ENCODE measurements around the gene FAM181A.

Gene FAM181A

DNA sequence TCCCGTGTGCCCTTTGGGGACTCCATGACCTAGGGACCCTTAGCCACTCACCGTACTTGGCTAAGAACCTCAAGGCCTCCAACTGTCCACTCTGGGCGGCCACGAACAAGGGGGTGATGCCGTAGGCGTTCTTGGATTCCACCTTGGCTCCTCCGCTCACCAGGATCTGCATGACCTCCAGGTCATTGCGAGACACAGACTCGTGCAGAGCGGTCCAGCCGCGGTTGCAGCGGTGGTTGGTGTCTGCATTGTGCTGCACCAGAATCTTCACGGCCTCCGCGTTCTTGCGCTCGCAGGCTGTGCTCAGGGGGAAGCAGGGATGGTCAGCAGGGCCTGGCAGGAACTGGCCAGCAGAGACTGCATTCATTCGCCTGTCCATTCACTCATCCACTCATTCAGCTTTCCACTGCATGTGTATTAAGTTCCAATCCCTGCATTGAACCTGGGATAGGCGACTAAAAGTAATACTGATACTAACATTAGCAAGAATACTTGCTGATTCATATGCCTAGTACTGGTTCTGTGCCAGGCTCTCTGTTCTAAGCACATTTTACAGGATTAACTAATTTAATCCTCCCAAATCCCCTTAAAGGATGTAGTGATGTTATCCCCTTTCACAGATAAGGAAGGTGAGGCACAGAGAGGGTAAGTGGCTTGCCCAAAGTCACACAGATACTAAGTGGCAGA lies 23.9 kb downstream of the FAM181A start:
- DNase-seq (ENCODE audit: low spot score): no peak

DNA sequence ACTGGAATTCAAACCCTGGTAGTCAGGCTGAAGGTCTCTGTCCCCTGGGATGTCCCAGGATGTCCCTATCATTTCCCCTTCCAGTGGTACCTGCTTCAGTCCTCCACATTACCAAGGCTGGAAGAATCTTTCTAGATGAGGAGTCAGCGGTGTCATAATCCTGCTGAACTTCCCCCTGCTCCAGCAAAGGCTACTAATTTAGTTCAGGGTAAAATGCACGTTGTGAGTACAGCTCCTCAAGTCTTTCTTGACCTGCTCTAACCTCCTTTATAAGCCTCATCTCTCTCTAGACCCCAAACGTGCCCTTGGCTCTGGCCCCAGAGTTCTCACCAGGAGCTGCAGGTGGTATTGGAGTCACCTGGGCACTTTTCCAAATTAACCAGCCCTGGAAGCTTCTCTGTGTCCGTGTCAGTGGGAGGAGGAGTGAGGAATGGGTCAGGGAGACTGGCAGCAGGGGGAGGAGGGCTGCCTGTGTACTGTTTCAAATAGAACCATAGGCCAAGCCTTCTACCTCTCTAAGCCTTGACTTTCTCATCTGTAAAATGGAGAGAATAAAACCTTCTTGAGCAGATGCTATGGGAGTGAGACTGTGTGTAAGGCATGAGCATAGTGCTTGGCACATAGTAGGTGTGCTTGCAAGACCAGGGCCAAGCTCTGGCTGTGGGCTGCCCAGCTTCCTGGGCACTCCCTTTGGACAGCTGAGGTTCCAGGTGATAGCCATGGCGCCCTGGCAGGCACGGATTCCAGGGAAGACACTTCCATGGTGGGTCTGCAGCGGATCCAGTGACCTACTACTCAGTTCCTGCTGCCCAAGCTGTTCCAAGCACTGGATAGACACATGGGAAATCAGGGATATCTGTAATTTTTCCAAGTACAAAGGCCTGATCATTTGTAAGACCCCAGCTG lies 24.7 kb downstream of the FAM181A start:
- DNase-seq (ENCODE audit: low spot score): no peak

GRCh38 chr14:93952829-93953228 lies 25.7 kb downstream of the FAM181A start:
- no peak for DNase-seq (ENCODE audit: low spot score)

- DNase-seq (ENCODE audit: low spot score): no peak
These were observed 26.1 kb downstream of the FAM181A start for GRCh38 chr14:93953263-93953662.

DNA sequence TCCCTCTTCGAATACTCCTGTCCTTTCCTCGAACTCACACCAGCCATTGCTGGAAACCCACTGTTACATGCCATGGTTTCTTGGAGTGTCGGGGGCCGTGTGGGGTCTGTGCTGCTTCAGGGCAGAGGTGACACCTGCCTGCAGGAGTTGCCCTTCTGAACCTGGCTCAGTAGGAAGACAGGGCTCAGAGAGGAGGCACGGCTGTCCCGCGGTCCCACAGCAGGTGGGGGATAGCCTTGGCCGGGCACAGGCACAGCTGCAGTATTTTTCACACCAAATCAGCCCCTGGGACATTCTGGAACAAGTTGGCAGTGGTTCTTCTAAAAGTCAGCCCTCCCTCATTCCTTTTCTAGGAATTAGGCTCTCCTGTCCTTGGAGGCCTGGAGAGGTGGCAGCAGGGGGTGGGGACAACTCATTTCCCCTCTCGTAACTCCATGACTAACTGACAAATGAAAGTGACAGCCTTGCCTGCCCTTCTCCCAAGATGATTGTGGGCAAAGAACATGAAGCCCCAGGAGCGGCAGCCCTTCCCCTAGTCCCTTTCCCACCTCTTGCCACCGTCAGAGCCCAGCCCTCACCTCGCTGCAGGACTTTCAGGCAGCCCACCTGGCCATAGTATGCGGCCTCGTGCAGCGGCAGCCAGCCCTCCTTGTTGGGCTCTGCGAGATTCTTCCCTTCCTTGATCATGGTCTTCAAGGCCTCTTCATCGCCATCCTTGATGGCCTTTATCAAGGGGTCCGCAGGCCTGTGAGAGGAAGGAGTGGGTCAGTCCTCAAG lies 26.8 kb downstream of the FAM181A start:
- DNase-seq (ENCODE audit: low spot score): no peak

DNA sequence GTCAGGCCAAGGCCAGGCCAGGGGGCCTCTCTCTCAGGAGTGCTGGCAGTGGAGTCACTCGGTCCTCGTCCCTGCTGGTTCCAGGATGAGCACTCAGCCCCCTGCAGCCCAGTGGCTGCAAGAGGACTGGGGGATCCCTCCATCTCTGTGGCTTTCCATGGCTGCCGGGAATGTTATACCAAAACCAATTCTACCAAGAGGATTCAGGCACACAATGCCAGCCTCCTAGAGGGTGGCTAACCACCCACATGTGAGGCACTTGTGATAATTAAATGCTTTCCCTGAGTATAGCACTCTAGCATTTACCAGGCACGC lies 27.3 kb downstream of the FAM181A start:
- no peak for DNase-seq (ENCODE audit: low spot score)

GRCh38 chr14:93954900-93955849 lies 28.0 kb downstream of the FAM181A start:
- DNase-seq (ENCODE audit: low spot score): no peak

GRCh38 chr14:93955850-93956481 lies 28.8 kb downstream of the FAM181A start:
- no peak for DNase-seq (ENCODE audit: low spot score)

- DNase-seq (ENCODE audit: low spot score): no peak
These were observed 29.6 kb downstream of the FAM181A start for GRCh38 chr14:93956514-93957332.

GRCh38 chr14:93957333-93957710 lies 30.2 kb downstream of the FAM181A start:
- no peak for DNase-seq (ENCODE audit: low spot score)

DNA sequence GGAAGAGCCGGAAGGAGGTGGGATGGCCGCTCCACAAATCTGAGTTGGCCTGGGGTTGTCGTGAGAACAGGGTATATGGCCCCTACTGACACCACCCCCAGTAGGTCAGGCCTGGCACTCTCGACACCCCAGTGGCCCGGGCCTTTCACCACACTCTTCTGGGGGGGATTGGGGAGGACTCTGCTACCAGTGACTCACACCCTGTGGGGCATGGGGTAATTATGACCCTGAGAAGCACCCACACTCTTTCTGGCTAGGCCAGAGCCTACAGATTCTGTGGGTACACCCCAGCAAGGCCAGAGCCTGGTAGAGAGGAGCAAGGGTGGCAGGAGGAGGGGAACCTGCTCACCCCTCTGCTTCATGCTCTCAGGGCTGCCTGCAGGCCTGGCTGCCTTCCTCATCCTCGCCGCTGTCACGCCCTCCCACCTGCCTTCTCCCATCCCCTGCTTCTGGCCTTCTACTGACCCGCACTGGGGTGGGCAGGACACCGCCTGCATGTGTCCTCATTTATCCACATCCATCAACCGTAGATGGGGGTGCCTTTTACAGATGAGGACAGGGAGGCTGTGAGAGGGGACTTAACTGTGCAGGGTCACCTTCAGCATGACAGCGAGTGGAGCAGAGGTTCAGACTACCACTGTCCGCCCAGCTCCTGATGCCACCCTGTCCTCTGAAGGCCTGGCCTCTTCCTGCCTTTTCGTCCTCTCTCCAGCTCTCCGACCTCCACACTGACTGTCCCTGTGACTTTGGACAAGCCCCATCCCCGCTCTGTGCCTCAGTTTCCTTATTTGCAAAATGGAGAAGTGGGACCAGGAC lies 30.8 kb downstream of the FAM181A start:
- no peak for DNase-seq (ENCODE audit: low spot score)

- DNase-seq (ENCODE audit: low spot score): no peak
These were observed 31.6 kb downstream of the FAM181A start for GRCh38 chr14:93958567-93959238.

DNA sequence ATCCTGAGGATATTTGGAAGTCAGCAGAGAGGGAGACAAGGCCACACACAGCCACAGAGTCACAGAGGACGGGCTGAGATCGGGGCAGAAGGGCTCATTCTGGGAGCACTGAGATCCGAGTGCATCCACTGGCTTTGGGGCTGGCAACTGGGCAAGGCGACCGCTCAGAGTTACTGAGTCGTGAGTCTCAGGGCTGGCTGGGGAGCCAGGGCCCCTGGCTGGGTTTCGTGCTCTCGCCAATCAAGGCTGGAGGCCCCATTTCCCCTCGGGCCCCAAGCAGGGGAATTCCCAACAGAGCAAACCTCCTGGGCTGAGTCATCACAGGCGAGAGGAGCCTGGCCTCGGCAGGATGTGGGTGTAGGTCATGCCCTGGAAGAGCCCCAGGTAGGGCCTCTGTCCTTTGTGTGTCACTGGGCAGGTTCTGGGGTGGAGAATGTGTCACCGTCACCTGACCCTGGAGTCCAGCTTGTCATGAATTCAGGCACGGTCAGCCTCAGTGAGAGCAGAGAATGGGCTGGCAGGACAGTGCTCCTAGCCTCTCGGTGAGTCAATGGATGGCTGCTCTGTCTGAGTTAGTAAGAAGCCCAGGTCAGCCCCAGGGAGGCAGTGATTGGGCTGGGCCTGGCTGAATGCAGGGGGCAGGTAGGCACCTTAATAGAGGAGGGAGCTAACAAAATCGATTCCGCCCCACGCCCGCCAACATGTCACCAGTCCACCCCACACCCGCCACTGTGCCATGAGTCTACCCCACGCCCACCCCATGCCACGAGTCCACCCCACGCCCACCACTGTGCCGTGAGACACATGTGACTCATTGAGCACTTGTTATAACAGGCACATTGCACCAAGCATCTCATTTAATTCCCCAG lies 32.3 kb downstream of the FAM181A start:
- peak; percentile 75 for DNase-seq (ENCODE audit: low spot score)

GRCh38 chr14:93960108-93960475 lies 32.9 kb downstream of the FAM181A start:
- no peak for DNase-seq (ENCODE audit: low spot score)

- no peak for DNase-seq (ENCODE audit: low spot score)
These were observed 33.8 kb downstream of the FAM181A start for GRCh38 chr14:93960774-93961438.

DNA sequence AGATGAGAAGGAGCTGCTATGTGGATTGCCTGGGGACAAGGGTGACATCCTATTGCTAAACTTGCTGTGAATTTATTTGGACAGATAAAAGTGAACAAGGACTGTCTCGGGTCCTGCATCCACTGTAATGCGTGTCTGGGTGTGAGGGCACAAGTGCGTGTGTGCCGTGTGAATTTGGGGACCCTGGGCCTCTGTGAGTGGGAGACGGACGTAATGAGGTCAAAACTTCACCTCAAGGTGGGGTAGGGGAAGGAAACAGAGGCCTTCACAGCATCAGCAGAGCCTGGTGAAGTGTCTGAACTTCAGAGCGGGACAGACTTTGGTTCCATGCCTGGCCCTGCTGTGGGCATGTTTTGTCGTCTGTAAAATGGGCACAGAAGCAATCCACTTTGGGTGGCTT lies 34.5 kb downstream of the FAM181A start:
- DNase-seq (ENCODE audit: low spot score): no peak

Data from HuH-7 (cell line).